Skin of body (tissue), 2 donors: Measurements from ENCODE around the gene FMNL2. TPM values are rescaled to one million over a fixed set of nuclear protein-coding genes. Genes with fewer than 3 reads are reported as not detected.

Experiments used
- DNase-seq: peaks from one replicate; lab custom pipeline; 2025; lab: John Stamatoyannopoulos, UW
- total RNA-seq: library from RNA; depleted of rRNA; stranded (reverse); fragments of >200 nt; gene quantifications from one replicate; pipeline ENCODE4 v1.2.3, GENCODE V29; 2014

FMNL2 gene
- total RNA-seq, 1 donor from 2014 or later: 43.7 TPM

GRCh38 chr2:152492911-152493310 is 157.9 kb downstream of the FMNL2 start:
- DNase-seq: no peak

- DNase-seq: no peak
These were observed 158.4 kb downstream of the FMNL2 start for GRCh38 chr2:152493417-152493816.

- DNase-seq: no peak
These were observed 159.1 kb downstream of the FMNL2 start for GRCh38 chr2:152493945-152494528.

GRCh38 chr2:152496371-152496770 is 161.4 kb downstream of the FMNL2 start:
- DNase-seq: no peak

- no peak for DNase-seq
These were observed 162.6 kb downstream of the FMNL2 start for GRCh38 chr2:152497481-152498052.

- no peak for DNase-seq
These were observed 164.4 kb downstream of the FMNL2 start for GRCh38 chr2:152499331-152499816.

GRCh38 chr2:152499896-152500735 is 165.1 kb downstream of the FMNL2 start:
- DNase-seq: peak; percentile 26

- no peak for DNase-seq
These were observed 165.8 kb downstream of the FMNL2 start for GRCh38 chr2:152500772-152501171.

- no peak for DNase-seq
These were observed 166.7 kb downstream of the FMNL2 start for GRCh38 chr2:152501666-152502065.

- no peak for DNase-seq
These were observed 169.6 kb downstream of the FMNL2 start for GRCh38 chr2:152504618-152505017.

- DNase-seq: no peak
These were observed 170.5 kb downstream of the FMNL2 start for GRCh38 chr2:152505495-152505906.

GRCh38 chr2:152506843-152507242 is 171.9 kb downstream of the FMNL2 start:
- DNase-seq: no peak

- DNase-seq: no peak
These were observed 172.9 kb downstream of the FMNL2 start for GRCh38 chr2:152507907-152508306.

- peak; percentile 27 for DNase-seq
These were observed 173.5 kb downstream of the FMNL2 start for GRCh38 chr2:152508446-152508845.

GRCh38 chr2:152509772-152510491 is 175.0 kb downstream of the FMNL2 start:
- DNase-seq: no peak

GRCh38 chr2:152510621-152511020 is 175.6 kb downstream of the FMNL2 start:
- DNase-seq: no peak

- DNase-seq: no peak
These were observed 177.0 kb downstream of the FMNL2 start for GRCh38 chr2:152511981-152512380.

- no peak for DNase-seq
These were observed 178.1 kb downstream of the FMNL2 start for GRCh38 chr2:152513029-152513428.

GRCh38 chr2:152513681-152514080 is 178.7 kb downstream of the FMNL2 start:
- DNase-seq: no peak

GRCh38 chr2:152518034-152518433 is 183.1 kb downstream of the FMNL2 start:
- no peak for DNase-seq

GRCh38 chr2:152518641-152519580 is 183.9 kb downstream of the FMNL2 start:
- no peak for DNase-seq
